Body of pancreas (tissue), 4 donors: ENCODE data around the gene MROH9. TPM values are rescaled to one million over a fixed set of nuclear protein-coding genes. Genes with fewer than 3 reads are reported as not detected.

ENCODE experiments used
- ATAC-seq: fragments of 150-250 bp; one replicate; pipeline ENCODE4 v1.9.1; 2016
- DNase-seq, 4 donors: peaks; one replicate each; pipeline ENCODE4 v3.0.0-alpha.2; 2019
- H3K27ac ChIP-seq, 4 donors: fragments of 200-600 bp; sonication (generic); 1 replicate in 3 of 4; 2 replicates in 1 of 4; pipeline versions ENCODE4 v1.5.1 to v1.6.1; 2016 to 2019; ENCODE audit warnings: mild to moderate bottlenecking in 1 of 4, mixed read lengths in 1 of 4, moderate library complexity in 1 of 4
- H3K27me3 ChIP-seq, 2 donors: fragments of 200-600 bp; sonication (generic); one replicate each; pipeline ENCODE4 v1.6.0; 2016; ENCODE audit warnings: mild to moderate bottlenecking in 1 of 2
- H3K36me3 ChIP-seq, 2 donors: fragments of 200-600 bp; sonication (generic); replicated peaks in 1 of 2; 2 replicates each; pipeline ENCODE4 v1.5.1; 2016; ENCODE audit warnings: low read depth in 2 of 2; ENCODE audit not compliant: insufficient read depth in 1 of 2
- H3K4me1 ChIP-seq: fragments of 200-600 bp; sonication (generic); one replicate; pipeline ENCODE4 v1.6.0; 2016
- H3K4me3 ChIP-seq, 2 donors: fragments of 200-600 bp; sonication (generic); 1 replicate in 1 of 2; 2 replicates in 1 of 2; pipeline ENCODE4 v1.5.1; 2016 to 2019
- H3K9me3 ChIP-seq, 3 donors: fragments of 200-600 bp; sonication (generic); 1 replicate in 2 of 3; 2 replicates in 1 of 3; pipeline ENCODE4 v1.5.1; 2016
- CTCF ChIP-seq, 7 experiments: fragments of 450-650 bp in 4 of 7; fragments of 200-600 bp in 3 of 7; sonication (generic) in 3 of 7; IDR thresholded peaks; one replicate each; pipeline ENCODE4 v1.5.1; 2016 to 2019; ENCODE audit warnings: antibody characterized with exemption in 7 of 7
- POLR2A ChIP-seq, 3 donors: fragments of 450-650 bp; IDR thresholded peaks; one replicate each; pipeline ENCODE4 v1.6.1; 2016; ENCODE audit warnings: antibody characterized with exemption in 3 of 3, mild to moderate bottlenecking in 2 of 3
- WGBS, 2 donors: methylation state at CpG; one replicate each; pipeline ENCODE4 v1.1.5; 2017; 5-methylcytosine and 5-hydroxymethylcytosine counted together
- intact Hi-C: fragments of 100-400 bp; cut with DNase I; formaldehyde crosslinking; loops from one replicate; pipeline ENCODE4 v1.15.1; 2023
- total RNA-seq, 2 donors: library from RNA; depleted of rRNA; stranded (reverse); fragments of >200 nt; gene quantifications; one replicate each; pipeline ENCODE4 v1.1.0, GENCODE V29; 2016

Gene MROH9
- total RNA-seq, 2 donors from 2014 or later = not detected

GRCh38 chr1:170964506-170964905, 29.2 kb downstream of the MROH9 start:
- DNase-seq = no peak
- 66 to 76% methylated on average over 3 of the region's 3 CpGs for WGBS, 2 donors
- Histone ChIP-seq H3K4me3 (no peak overlapping the region), H3K4me1 (no peaks in the 10 kb centered on the region), H3K27me3 (no peaks in the 10 kb centered on the region), H3K9me3 (no peaks in the 10 kb centered on the region), H3K27ac (no peak overlapping the region), H3K36me3 (no peaks in the 10 kb centered on the region)
- intact Hi-C loops = loop anchor here (10.0 kb wide), 1 partner anchor 260 kb away; no protein-coding TSS in a partner anchor
- ATAC-seq = no peak
- TF ChIP-seq POLR2A (IDR thresholded peaks at IDR 0.05) (no peak), CTCF (IDR thresholded peaks at IDR 0.05) (no peak)

DNA sequence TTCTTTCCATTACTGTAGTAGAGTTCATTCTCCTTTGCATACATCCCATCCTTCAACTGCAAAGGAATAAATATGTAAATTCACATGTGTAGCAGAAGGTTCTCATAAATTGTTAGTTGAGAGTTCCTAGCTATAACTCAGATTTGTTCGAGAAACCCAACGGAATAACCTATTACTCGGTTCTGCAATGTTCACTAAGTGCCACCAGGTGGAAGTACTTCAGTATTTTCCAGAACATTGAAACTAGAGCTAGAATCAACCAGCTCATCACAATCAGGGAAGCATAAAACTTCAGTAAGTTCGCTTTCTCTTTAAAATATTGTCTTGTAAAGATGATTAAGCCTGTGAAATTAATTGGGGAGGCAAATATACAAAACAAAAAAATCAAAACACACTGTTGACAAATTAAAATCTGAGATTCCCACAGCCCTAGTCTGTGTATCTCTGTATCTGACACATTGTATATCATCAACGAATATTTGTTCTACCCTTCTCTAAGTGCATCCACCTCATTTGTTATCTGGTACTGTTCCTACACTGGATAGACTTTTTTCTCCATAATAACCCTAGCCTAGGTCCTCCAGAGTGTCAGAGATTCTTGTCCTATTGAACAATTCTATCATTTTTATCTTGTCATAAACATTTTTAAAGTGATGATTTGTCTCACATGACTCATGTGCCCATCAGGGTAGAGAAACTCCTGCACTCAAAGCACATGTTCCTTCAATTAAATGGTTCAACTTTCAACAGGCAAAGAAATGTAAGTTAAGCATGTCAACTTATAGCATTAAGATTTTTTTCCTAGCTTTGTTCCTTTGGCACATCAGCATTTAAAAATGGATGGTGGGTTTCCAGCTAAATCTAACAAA, 31.9 kb downstream of the MROH9 start:
- H3K4me1 ChIP-seq = no peaks in the 10 kb centered on the region
- DNase-seq (peak; percentile 9 to 27 (median 14)), ATAC-seq (peak; percentile 75)
- H3K36me3 ChIP-seq = no peaks in the 10 kb centered on the region
- 7 to 12% methylated on average over 5 of the region's 5 CpGs for WGBS, 2 donors
- H3K4me3 ChIP-seq = no peak overlapping the region
- H3K27ac ChIP-seq = no peak overlapping the region
- H3K9me3 ChIP-seq = no peaks in the 10 kb centered on the region
- intact Hi-C loops = loop anchor here (10.0 kb wide), 1 partner anchor 258 kb away; no protein-coding TSS in a partner anchor
- TF ChIP-seq CTCF (IDR thresholded peaks at IDR 0.05) (peak; percentile 27 to 71 (median 61)), POLR2A (IDR thresholded peaks at IDR 0.05) (no peak)
- no peaks in the 10 kb centered on the region for H3K27me3 ChIP-seq

- TF ChIP-seq CTCF (IDR thresholded peaks at IDR 0.05) = no peak
- TF ChIP-seq POLR2A (IDR thresholded peaks at IDR 0.05) = no peak
- no peaks in the 10 kb centered on the region for H3K4me1 ChIP-seq
- WGBS, 2 donors = 41 to 63% methylated on average over 3 of the region's 3 CpGs
- DNase-seq = no peak
- ATAC-seq = no peak
- no peaks in the 10 kb centered on the region for H3K36me3 ChIP-seq
- no peak overlapping the region for H3K4me3 ChIP-seq
- H3K27me3 ChIP-seq = no peaks in the 10 kb centered on the region
- no peaks in the 10 kb centered on the region for H3K9me3 ChIP-seq
- no peak overlapping the region for H3K27ac ChIP-seq
- intact Hi-C loops = no loop called here
Measured at GRCh38 chr1:170970256-170970655, 34.9 kb downstream of the MROH9 start.

DNA sequence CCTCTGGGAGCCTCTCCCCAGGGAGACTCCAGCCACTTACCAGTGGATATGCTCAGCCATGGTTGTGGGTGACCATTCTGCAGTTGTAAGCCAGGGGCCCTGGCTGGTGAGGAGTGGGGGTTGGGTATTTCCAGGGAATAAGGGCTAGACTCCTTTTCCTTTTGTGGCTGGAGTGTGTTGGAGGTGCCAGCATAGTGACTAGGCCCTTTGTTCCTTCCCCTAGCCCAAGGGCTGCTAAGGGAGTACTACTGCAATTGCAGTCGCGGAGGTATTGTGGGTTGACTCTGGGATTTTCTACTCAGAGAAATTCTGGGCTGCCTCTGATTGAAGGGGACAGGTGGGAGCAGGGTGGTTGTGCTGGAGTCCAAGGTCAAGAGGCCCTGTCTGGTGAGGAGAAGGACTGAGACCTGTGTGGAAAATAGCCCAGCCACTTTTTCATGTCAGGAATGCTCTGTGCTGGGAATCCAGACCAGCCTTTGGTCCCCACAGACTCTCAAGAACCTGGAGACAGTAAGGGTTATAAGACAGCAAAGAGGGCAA, 43.1 kb downstream of the MROH9 start:
- Histone ChIP-seq H3K4me1 (no peaks in the 10 kb centered on the region), H3K27ac (no peak overlapping the region), H3K27me3 (no peaks in the 10 kb centered on the region), H3K36me3 (no peaks in the 10 kb centered on the region), H3K4me3 (no peak overlapping the region), H3K9me3 (no peaks in the 10 kb centered on the region)
- intact Hi-C loops = no loop called here
- WGBS, 2 donors = 62 to 95% methylated on average over 2 of the region's 2 CpGs
- no peak for ATAC-seq
- no peak for TF ChIP-seq POLR2A (IDR thresholded peaks at IDR 0.05)
- no peak for TF ChIP-seq CTCF (IDR thresholded peaks at IDR 0.05)
- no peak for DNase-seq
